ELR (cell line): ENCODE results near the gene PAN2.
A peak's percentile ranks its signal among the peaks of the same experiment; 100 is the strongest.

Experiments
- DNase-seq: peaks from one replicate; pipeline ENCODE4 v3.0.0-alpha.2; 2015; ENCODE audit warnings: low read depth

Gene PAN2

DNA sequence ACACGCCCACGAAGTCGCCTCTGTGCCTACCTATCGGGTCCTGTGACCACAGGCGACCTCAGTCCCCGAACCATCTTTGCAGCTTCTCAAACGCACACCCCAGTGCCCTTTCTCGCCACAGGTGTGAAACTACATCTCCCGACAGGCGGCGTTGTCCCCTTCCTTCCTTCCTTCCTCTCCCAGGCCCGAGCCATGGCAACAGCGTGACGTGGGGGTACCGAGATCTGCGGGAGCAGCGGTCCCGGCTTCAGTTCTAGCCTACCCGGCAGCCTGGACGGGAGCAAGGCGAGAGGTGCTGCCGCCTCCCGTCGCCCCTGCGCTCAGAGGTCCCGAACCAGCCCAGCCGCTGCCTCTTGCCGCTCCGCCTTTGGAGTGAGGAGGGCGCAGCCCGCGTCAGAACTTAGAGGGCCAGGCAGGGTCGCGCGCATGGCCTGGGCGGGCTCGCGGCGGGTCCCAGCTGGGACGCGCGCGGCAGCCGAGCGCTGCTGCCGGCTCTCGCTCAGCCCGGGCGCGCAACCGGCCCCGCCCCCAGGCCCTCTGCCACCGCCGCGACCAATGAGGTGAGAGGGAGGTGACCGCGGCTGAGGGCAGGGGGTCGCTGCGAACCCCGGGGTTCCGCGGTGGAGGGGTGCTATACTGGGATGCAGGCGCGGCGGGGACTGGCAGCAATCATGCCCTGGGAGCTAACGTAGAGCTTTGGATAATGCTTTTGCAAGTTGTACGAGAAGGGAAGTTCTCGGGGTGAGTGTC lies 66.9 kb downstream of the PAN2 start, which contains the start of gene COQ10A:
TSS of gene COQ10A (plus strand) at position 250 of the 750 bp plus-strand sequence. CDS start at position 427, 177 bp downstream.
- peak; percentile 92 for DNase-seq
